HG03439 (cell line): Measurements from ENCODE around the gene TRPM2.

Experiments used
- ATAC-seq: cut with Tn5 transposase; IDR thresholded peaks from one replicate; pipeline ENCODE4 v1.9.1; 2021; ENCODE audit warnings: mild to moderate bottlenecking, moderate library complexity; ENCODE audit not compliant: unreplicated experiment

Gene TRPM2

GRCh38 chr21:44456214-44456914 is 102.9 kb downstream of the TRPM2 start:
- ATAC-seq = no peak

- ATAC-seq = no peak
Observed at GRCh38 chr21:44456915-44457736, 103.7 kb downstream of the TRPM2 start.

GRCh38 chr21:44458971-44459711 is 105.7 kb downstream of the TRPM2 start:
- no peak for ATAC-seq

- no peak for ATAC-seq
Observed at GRCh38 chr21:44459712-44460440, 106.5 kb downstream of the TRPM2 start.

- ATAC-seq = no peak
Observed at GRCh38 chr21:44460441-44460755, 107.0 kb downstream of the TRPM2 start.

GRCh38 chr21:44461005-44461404 is 107.6 kb downstream of the TRPM2 start:
- no peak for ATAC-seq

GRCh38 chr21:44461464-44462001 is 108.1 kb downstream of the TRPM2 start:
- ATAC-seq = no peak

- no peak for ATAC-seq
Observed at GRCh38 chr21:44462086-44462833, 108.8 kb downstream of the TRPM2 start.

GRCh38 chr21:44462834-44463200 is 109.4 kb downstream of the TRPM2 start:
- no peak for ATAC-seq

GRCh38 chr21:44463724-44464123 is 110.3 kb downstream of the TRPM2 start:
- no peak for ATAC-seq

GRCh38 chr21:44464351-44464750 is 110.9 kb downstream of the TRPM2 start:
- ATAC-seq = no peak

GRCh38 chr21:44466351-44466954 is 113.0 kb downstream of the TRPM2 start:
- ATAC-seq = no peak

- no peak for ATAC-seq
Observed at GRCh38 chr21:44466996-44467858, 113.8 kb downstream of the TRPM2 start.

- no peak for ATAC-seq
Observed at GRCh38 chr21:44467859-44468195, 114.4 kb downstream of the TRPM2 start.

GRCh38 chr21:44471341-44471740 is 117.9 kb downstream of the TRPM2 start:
- ATAC-seq = no peak

- ATAC-seq = no peak
Observed at GRCh38 chr21:44471996-44472395, 118.6 kb downstream of the TRPM2 start.

- ATAC-seq = no peak
Observed at GRCh38 chr21:44473915-44474555, 120.6 kb downstream of the TRPM2 start.

- no peak for ATAC-seq
Observed at GRCh38 chr21:44475266-44475845, 121.9 kb downstream of the TRPM2 start.
